ENCODE data around the gene FOXO3. TPM values are rescaled to one million over a fixed set of nuclear protein-coding genes. Genes with fewer than 3 reads are reported as not detected.

The FOXO3 gene
- total and polyA plus RNA-seq, 2 of the 8 experiments (the other 6 are each of a cell fraction or from before 2014, with no cell fraction given), result 13.1 to 19.3 TPM

GRCh38 chr6:108652375-108652774, 91.7 kb downstream of the FOXO3 start (continued):
- TF ChIP-seq JUN (IDR thresholded peaks at IDR 0.05; ENCODE audit: low read depth, low read length), result no peak
- TF ChIP-seq RFX5 (IDR thresholded peaks at IDR 0.05; ENCODE audit: borderline replicate concordance, low read depth, low read length), result no peak
